ENCODE data around the gene DDI2.

DNA sequence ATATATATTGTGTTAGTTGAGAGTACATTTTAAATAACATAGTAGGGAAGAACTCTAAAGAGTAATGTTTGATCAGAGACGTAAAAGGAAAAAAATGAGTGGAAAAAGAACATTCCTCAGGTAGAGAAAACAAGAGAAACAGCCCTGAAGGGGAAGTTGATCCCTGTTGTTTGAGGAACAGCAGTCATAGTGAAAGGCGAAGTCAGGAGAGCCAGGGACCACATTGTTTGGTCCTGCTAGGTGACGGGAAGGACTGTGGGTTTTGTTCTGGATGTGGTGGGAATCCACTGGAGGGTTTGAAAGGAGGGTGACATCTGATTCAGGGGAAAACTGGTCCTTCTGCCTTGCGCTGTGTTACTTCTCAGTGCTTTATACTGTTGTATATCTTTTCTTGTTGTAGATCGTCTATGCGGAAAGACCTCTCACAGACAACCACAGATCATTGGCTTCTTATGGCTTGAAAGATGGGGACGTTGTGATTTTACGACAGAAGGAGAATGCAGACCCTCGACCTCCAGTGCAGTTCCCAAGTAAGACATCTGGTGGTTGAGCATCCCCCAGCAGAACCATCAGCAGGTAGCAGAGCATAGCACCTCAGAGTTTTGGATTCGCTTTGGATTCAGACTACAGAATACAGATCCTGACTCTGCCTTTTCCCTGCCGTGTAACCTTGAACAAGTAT, 9.2 kb downstream of the DDI2 start:
- TF ChIP-seq CTCF (IDR thresholded peaks at IDR 0.05), result no peak
- TF ChIP-seq POLR2A (IDR thresholded peaks at IDR 0.05), result no peak

Data from heart left ventricle (tissue), 13 donors.